HG02852 (cell line): Measurements from ENCODE around the gene MCRS1.

Experiments
- ATAC-seq: cut with Tn5 transposase; IDR thresholded peaks from one replicate; pipeline ENCODE4 v1.9.1; 2021; ENCODE audit warnings: mild to moderate bottlenecking, moderate library complexity; ENCODE audit not compliant: unreplicated experiment

MCRS1 gene

GRCh38 chr12:49583366-49584094 lies 15.6 kb upstream of the MCRS1 start:
- no peak for ATAC-seq

GRCh38 chr12:49582850-49583249 lies 14.9 kb upstream of the MCRS1 start:
- ATAC-seq: no peak

GRCh38 chr12:49582201-49582600 lies 14.3 kb upstream of the MCRS1 start:
- no peak for ATAC-seq

- ATAC-seq: peak; percentile 51
These were observed 12.9 kb upstream of the MCRS1 start for GRCh38 chr12:49580572-49581535.

GRCh38 chr12:49578471-49579112 lies 10.7 kb upstream of the MCRS1 start:
- ATAC-seq: no peak

GRCh38 chr12:49577589-49578315 lies 9.8 kb upstream of the MCRS1 start:
- no peak for ATAC-seq

GRCh38 chr12:49568442-49569162 lies 660 bp upstream of the MCRS1 start:
- ATAC-seq: peak; percentile 27

- peak; percentile 14 for ATAC-seq
These were observed 686 bp downstream of the MCRS1 start for GRCh38 chr12:49567302-49567610.

- no peak for ATAC-seq
These were observed 1.6 kb downstream of the MCRS1 start for GRCh38 chr12:49566361-49566760.

- no peak for ATAC-seq
These were observed 2.3 kb downstream of the MCRS1 start for GRCh38 chr12:49565406-49566265.

- ATAC-seq: no peak
These were observed 3.1 kb downstream of the MCRS1 start for GRCh38 chr12:49564686-49565405.

GRCh38 chr12:49563951-49564685 lies 3.8 kb downstream of the MCRS1 start:
- no peak for ATAC-seq

GRCh38 chr12:49562831-49563230 lies 5.1 kb downstream of the MCRS1 start:
- ATAC-seq: no peak

- no peak for ATAC-seq
These were observed 5.7 kb downstream of the MCRS1 start for GRCh38 chr12:49562233-49562632.

- ATAC-seq: no peak
These were observed 7.2 kb downstream of the MCRS1 start for GRCh38 chr12:49560695-49561094.

- ATAC-seq: no peak
These were observed 8.8 kb downstream of the MCRS1 start for GRCh38 chr12:49559011-49559675.

- ATAC-seq: no peak
These were observed 9.4 kb downstream of the MCRS1 start for GRCh38 chr12:49558526-49558925.

GRCh38 chr12:49557917-49558215 lies 10.1 kb downstream of the MCRS1 start:
- no peak for ATAC-seq
